Activated gamma-delta T cell treated with anti-CD3 and anti-CD28 coated beads, Interleukin-2, amount 50 U/mL, for 16 hours (primary cell): ENCODE data around the gene WWOX.

Experiments used
- DNase-seq: peaks from one replicate; pipeline ENCODE4 v3.0.0-alpha.2; 2020; ENCODE audit warnings: low read depth

The WWOX gene

GRCh38 chr16:78537511-78537910 is 438.1 kb downstream of the WWOX start:
- no peak for DNase-seq

GRCh38 chr16:78538292-78538691 is 438.8 kb downstream of the WWOX start:
- DNase-seq = no peak

GRCh38 chr16:78538919-78539318 is 439.5 kb downstream of the WWOX start:
- DNase-seq = no peak

GRCh38 chr16:78542419-78542818 is 443.0 kb downstream of the WWOX start:
- no peak for DNase-seq

- DNase-seq = no peak
Observed at GRCh38 chr16:78543023-78543422, 443.6 kb downstream of the WWOX start.

- DNase-seq = no peak
Observed at GRCh38 chr16:78549366-78549765, 449.9 kb downstream of the WWOX start.

GRCh38 chr16:78551487-78552085 is 452.1 kb downstream of the WWOX start:
- no peak for DNase-seq

GRCh38 chr16:78552106-78552675 is 452.7 kb downstream of the WWOX start:
- no peak for DNase-seq

GRCh38 chr16:78552716-78553115 is 453.3 kb downstream of the WWOX start:
- DNase-seq = no peak

GRCh38 chr16:78553268-78554039 is 454.0 kb downstream of the WWOX start:
- DNase-seq = no peak

GRCh38 chr16:78556421-78556820 is 457.0 kb downstream of the WWOX start:
- no peak for DNase-seq

GRCh38 chr16:78560997-78561396 is 461.5 kb downstream of the WWOX start:
- no peak for DNase-seq

GRCh38 chr16:78562111-78562510 is 462.7 kb downstream of the WWOX start:
- DNase-seq = no peak

GRCh38 chr16:78562650-78563049 is 463.2 kb downstream of the WWOX start:
- no peak for DNase-seq

- DNase-seq = no peak
Observed at GRCh38 chr16:78563905-78564304, 464.5 kb downstream of the WWOX start.

GRCh38 chr16:78566397-78567073 is 467.1 kb downstream of the WWOX start:
- no peak for DNase-seq

- DNase-seq = no peak
Observed at GRCh38 chr16:78570399-78571141, 471.1 kb downstream of the WWOX start.

GRCh38 chr16:78571434-78571833 is 472.0 kb downstream of the WWOX start:
- DNase-seq = no peak

GRCh38 chr16:78571898-78572358 is 472.5 kb downstream of the WWOX start:
- no peak for DNase-seq

- DNase-seq = no peak
Observed at GRCh38 chr16:78574571-78574970, 475.1 kb downstream of the WWOX start.

GRCh38 chr16:78576941-78577340 is 477.5 kb downstream of the WWOX start:
- DNase-seq = no peak

- DNase-seq = no peak
Observed at GRCh38 chr16:78577630-78578029, 478.2 kb downstream of the WWOX start.
